Glomerular visceral epithelial cell (primary cell): ENCODE data around the gene CALHM3.
"Not testable (repeated sequence)": the region's sequence is repeated elsewhere in the genome, so short reads cannot be mapped to it uniquely, and the experiment has no call there.

Source experiments
- DNase-seq: peaks from one replicate; pipeline ENCODE4 v3.0.0-alpha.2; 2016; ENCODE audit errors: extremely low spot score

Gene CALHM3

DNA sequence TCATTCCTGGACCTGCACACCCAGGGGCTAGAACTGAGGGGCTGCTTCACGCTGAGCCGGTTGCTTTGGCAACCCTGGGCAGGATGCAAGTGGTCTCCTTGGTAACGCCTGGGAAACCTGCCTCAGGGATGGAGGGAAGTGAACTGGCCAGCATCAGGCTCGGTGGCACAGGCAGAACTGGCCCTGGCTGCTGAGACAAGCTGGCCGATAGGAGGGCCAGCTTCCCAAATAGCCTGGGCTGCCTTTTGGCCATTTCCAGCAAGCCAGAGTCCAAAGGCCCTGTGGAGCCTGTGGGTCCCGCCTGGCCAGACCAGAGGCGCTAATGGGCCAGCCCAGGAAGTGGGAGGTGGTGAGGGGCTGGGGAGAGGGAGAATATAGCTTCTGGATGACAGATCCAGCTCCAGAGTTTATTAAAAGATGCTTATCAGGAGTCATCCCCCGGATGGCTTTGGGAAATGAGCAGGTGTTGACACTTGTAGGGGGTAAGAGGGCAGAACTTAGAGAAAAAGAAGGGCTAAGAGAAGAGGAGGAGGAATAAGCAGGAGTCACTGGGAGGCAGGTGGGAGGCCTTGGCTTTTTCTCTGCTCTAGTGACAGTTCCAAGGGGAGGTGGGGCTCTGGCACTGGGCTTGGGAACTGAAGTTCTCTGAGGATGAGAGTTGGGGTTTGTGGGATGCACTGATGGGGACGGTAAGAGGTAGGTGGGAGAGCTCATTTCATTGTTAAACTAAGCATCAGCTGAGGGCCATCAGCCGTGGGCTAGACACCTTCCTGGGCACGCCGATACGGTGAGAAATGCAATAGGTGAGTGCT, 24.0 kb upstream of the CALHM3 start:
- no peak for DNase-seq

DNA sequence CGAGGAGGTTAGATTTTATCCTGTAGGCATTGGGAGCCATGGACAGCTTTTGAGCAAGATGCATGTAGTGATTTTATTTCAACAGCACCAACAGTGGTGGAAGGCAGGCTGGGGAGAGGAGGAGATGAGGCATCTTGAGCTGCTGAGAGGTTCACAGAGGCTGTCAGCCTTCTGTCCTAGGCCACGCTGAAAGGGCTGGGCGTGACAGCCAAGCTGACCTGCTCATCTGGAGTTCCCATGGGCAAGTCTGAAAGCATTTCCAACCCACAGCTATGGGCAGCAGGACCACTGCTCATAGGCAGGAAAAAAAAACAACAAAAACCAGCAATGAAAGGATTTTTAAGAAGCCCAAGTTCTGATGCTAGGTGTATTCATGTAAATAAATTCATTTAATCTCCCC, 22.1 kb upstream of the CALHM3 start:
- no peak for DNase-seq

DNA sequence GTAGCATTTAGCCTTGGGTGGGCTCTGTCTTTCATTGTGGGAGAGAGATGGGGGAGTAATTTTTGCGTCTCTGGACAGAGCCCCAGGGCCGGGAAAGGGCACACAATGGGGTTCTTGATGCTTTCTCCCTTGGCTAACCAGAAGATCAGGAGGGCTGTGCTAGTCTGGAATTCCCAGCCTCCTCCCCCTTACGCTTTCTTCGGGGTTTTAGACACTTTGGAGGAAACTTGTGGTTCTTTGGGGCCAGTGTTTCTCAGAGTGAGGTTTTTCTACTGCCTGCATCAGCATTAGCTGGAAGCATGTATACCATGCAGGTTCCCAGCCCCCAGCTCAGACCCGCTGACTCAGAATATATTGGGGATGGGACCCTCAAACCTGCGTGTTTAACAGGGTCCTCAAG, 21.4 kb upstream of the CALHM3 start:
- no peak for DNase-seq

GRCh38 chr10:103499881-103500280, 20.8 kb upstream of the CALHM3 start:
- peak; percentile 59 for DNase-seq

GRCh38 chr10:103498936-103499638, 20.0 kb upstream of the CALHM3 start:
- DNase-seq: no peak

GRCh38 chr10:103497161-103497915, 18.3 kb upstream of the CALHM3 start:
- no peak for DNase-seq

GRCh38 chr10:103495321-103495720, 16.3 kb upstream of the CALHM3 start:
- DNase-seq: no peak

GRCh38 chr10:103493916-103494877, 15.2 kb upstream of the CALHM3 start:
- peak; percentile 14 for DNase-seq

DNA sequence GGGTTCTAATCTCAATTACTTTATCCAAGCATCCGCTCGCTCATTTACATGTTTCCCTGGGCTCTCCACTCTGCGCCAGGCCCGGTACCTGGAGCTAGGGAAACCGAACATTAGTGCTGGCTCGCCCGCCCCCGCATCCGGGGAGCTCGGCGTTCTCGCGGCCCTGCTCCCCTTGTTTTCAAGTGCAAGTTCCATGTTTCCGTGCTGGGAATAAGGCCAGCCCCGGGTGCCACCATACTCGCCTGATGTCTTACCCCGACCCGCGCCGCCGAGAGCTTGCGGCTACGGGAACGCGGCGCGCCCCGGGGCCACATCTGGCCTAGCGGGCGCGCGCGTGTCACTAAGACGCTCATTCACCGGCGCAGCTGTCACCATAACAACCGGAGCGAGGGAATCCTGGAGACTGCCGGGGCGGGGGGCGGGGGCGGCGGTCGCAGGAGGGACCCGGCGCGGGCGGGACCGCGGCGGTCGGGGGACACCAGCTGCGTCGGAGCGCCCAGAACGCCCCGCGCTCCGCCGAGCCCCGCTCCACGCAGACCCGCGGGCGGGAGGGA, 14.4 kb upstream of the CALHM3 start, which contains the start of gene NEURL1:
Gene NEURL1, plus strand, starts transcription at position 344 of the 554 bp plus-strand sequence. CDS start 683 bp downstream, outside the sequence.
- no peak for DNase-seq

DNA sequence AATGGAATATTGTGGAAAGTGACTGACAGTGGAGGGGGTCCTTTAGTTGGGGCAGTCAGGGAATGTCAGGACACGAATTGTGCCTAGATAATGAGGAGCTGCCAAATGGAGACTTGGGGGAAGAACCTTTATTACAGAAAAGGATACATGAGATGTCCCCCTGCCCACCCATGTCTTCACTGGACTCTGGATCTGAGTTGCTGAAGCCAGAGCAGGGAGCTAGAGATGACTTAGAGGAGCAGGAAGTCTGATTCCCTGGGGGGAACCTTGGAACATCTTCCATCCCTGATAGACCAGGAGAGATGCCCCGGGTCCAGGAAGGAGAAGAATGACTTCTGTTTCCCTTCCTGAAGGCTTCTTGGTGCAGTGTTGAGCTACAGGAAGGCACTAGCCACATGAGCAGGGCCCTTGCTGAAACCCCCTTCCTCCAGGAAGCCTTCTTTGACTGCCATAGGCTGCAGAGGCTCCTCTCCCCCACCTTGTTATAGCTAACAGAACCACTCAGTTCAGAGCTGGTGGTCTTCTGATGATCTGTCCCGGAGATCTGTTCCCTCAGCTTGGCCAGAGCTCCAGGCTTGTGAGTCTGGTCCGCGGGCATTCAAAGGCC, 13.7 kb upstream of the CALHM3 start:
- DNase-seq: no peak

- peak; percentile 97 for DNase-seq
Measured at GRCh38 chr10:103491729-103492364, 12.8 kb upstream of the CALHM3 start.

- no peak for DNase-seq
Measured at GRCh38 chr10:103490986-103491314, 11.9 kb upstream of the CALHM3 start.

GRCh38 chr10:103487410-103487708, 8.3 kb upstream of the CALHM3 start:
- no peak for DNase-seq

GRCh38 chr10:103486635-103487409, 7.8 kb upstream of the CALHM3 start:
- DNase-seq: not testable (repeated sequence)

DNA sequence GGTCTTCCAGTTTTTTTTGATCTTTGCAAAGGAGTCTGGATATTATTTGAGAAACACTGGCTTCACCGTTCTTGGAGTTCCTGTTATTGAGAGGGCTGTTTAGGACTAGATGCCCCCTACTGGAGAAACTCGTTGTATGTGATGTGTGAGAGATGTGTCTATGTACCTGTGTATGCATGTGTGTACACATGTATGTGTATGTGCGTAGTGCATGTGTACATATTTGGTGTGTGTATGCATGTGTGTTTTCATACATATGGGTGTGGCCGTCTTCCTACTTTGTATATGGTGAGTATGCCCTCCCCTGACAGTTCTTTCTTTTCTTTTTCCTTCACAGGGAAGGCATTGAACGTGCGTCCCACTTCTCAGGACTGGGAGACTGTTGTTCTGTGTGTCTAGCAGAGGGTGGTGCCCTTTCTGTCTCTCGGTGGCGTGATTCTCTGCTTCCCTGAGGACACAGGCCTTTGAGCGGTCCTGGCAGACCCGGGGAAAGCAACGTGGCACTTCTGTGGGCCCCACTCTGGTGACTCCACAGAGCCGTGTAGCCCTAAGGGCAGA, 3.0 kb upstream of the CALHM3 start:
- DNase-seq: peak; percentile 45

DNA sequence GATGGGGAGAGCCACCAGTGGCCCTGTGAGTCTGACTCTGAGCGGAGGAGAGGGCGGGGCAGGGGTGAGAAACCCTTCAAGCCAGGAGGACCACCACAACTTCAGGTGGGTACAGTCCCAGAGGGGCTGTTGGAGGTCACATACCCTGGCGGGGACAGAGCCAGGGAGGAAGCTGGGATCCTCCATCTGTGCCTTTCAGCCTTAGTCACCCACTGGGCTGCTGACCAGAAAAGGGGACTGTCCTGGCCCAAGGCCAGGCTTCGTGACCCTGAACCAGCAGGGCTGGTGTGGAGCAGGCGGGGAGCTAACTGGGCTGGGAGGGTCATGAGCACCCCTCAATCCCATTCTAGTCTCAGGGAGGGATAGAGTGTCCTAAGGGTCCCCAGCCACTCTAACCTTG, 1.5 kb upstream of the CALHM3 start:
- DNase-seq: no peak

DNA sequence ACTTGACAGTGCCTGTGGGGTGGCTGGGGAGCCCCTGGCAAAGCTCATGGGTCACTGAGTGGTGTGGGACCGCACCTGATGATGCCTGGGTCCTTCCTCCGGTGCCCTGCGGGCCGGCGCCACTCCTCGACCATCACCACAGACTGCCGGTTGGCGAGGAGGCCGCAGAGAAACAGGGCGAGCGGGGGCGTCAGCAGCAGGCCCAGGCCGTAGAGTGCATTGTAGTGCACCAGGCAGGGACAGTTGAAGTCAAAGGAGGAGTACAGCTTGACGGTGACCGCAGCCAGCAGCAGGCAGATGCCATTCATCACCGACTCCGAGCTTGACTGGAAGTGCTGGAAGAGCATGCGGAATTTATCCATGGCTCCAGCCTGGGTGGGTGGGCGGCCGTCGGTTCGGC, 369 bp downstream of the CALHM3 start:
- no peak for DNase-seq

DNA sequence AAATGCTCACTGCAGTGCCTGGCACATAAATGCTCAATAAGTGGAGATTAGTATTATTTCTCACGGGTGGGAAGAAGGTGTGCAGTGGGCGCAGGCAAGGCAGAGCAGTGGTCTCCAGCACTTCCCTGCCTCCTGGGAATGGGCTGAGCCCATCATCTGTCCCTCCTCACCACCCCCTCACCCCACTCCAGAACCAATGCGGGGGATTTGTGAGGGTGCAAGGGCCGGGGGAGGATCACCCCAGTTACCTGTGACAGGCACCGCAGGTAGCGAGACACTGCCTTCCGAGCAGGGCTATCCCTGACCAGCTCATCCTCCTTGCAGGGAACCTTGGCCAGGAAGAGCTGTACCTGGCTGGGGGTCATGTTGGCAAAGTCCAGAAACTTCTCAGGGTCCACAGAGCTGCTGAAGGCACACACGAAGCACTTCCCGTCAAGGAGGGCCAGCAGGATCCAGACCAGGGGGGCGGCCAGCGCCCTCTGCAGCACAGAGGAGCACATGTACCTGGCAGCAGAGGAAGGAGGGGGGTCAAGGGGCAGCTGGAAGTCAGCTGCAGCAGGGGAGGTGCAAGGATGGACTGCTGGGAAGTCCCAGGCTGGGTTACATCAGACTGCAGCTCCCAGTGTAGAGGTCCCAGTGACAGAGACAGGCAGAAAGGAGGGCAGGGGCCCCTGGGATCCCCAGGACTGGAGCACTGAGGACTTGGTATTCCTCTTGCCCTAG, 2.8 kb downstream of the CALHM3 start:
- DNase-seq: no peak

GRCh38 chr10:103475437-103475836, 3.6 kb downstream of the CALHM3 start:
- no peak for DNase-seq
